ENCODE data around the gene DDX42.
"Not testable (repeated sequence)": the region's sequence is repeated elsewhere in the genome, so short reads cannot be mapped to it uniquely, and the experiment has no call there.

Gene DDX42

GRCh38 chr17:63841350-63842172 is 67.6 kb downstream of the DDX42 start:
- peak; percentile 35 for DNase-seq

- peak; percentile 45 for DNase-seq
Observed at GRCh38 chr17:63842173-63842539, 68.2 kb downstream of the DDX42 start.

- DNase-seq, result peak; percentile 98
Observed at GRCh38 chr17:63842540-63843386, 68.8 kb downstream of the DDX42 start, which contains the start of gene SMARCD2. Gene SMARCD2 (minus strand): TSS chr17:63842685. CDS start chr17:63842674, 11 bp downstream.

- DNase-seq, result not testable (repeated sequence)
Observed at GRCh38 chr17:63843387-63843888, 69.5 kb downstream of the DDX42 start.

- no peak for DNase-seq
Observed at GRCh38 chr17:63843910-63844677, 70.1 kb downstream of the DDX42 start.

- no peak for DNase-seq
Observed at GRCh38 chr17:63845509-63845908, 71.5 kb downstream of the DDX42 start.

GRCh38 chr17:63847525-63848249 is 73.7 kb downstream of the DDX42 start:
- DNase-seq, result no peak

GRCh38 chr17:63848834-63849689 is 75.1 kb downstream of the DDX42 start:
- no peak for DNase-seq

GRCh38 chr17:63850401-63850800 is 76.4 kb downstream of the DDX42 start:
- DNase-seq, result no peak

- no peak for DNase-seq
Observed at GRCh38 chr17:63853260-63853659, 79.3 kb downstream of the DDX42 start.

GRCh38 chr17:63854709-63855108 is 80.7 kb downstream of the DDX42 start:
- DNase-seq, result no peak

- DNase-seq, result no peak
Observed at GRCh38 chr17:63855185-63855584, 81.2 kb downstream of the DDX42 start.

GRCh38 chr17:63856425-63856824 is 82.5 kb downstream of the DDX42 start:
- not testable (repeated sequence) for DNase-seq

GRCh38 chr17:63859257-63859656 is 85.3 kb downstream of the DDX42 start:
- DNase-seq, result no peak

- DNase-seq, result not testable (repeated sequence)
Observed at GRCh38 chr17:63866625-63867024, 92.7 kb downstream of the DDX42 start.

All from NCI-H345 (cell line).